Measurements from ENCODE around the gene SENP5.
"Not testable (repeated sequence)": the region's sequence is repeated elsewhere in the genome, so short reads cannot be mapped to it uniquely, and the experiment has no call there.

The SENP5 gene

GRCh38 chr3:196942226-196942914, 74.7 kb downstream of the SENP5 start, which contains the start of gene NCBP2:
Gene NCBP2 (minus strand): TSS chr3:196942528. CDS start chr3:196942503, 25 bp downstream.
- ATAC-seq (peak; percentile 94), DNase-seq (peak; percentile 100)

GRCh38 chr3:196942915-196943277, 75.2 kb downstream of the SENP5 start:
- DNase-seq (peak; percentile 28), ATAC-seq (peak; percentile 3)

- ATAC-seq: not testable (repeated sequence)
These were observed 76.5 kb downstream of the SENP5 start for GRCh38 chr3:196944037-196944790.

GRCh38 chr3:196947136-196947859, 79.6 kb downstream of the SENP5 start:
- ATAC-seq: no peak

More at GRCh38 chr3:196944037-196944790, 76.5 kb downstream of the SENP5 start:
- not testable (repeated sequence) for DNase-seq

GRCh38 chr3:196947860-196948441, 80.2 kb downstream of the SENP5 start:
- ATAC-seq: no peak

More at GRCh38 chr3:196947136-196947859, 79.6 kb downstream of the SENP5 start:
- no peak for DNase-seq

GRCh38 chr3:196948442-196949284, 80.9 kb downstream of the SENP5 start:
- DNase-seq (no peak), ATAC-seq (peak; percentile 23)

More at GRCh38 chr3:196947860-196948441, 80.2 kb downstream of the SENP5 start:
- no peak for DNase-seq

GRCh38 chr3:196949285-196949619, 81.5 kb downstream of the SENP5 start:
- no peak for ATAC-seq
- no peak for DNase-seq

- DNase-seq (no peak), ATAC-seq (no peak)
These were observed 82.0 kb downstream of the SENP5 start for GRCh38 chr3:196949750-196950149.

- DNase-seq: no peak
These were observed 83.7 kb downstream of the SENP5 start for GRCh38 chr3:196951371-196951770.

GRCh38 chr3:196954832-196955231, 87.1 kb downstream of the SENP5 start:
- DNase-seq (no peak), ATAC-seq (no peak)

More at GRCh38 chr3:196951371-196951770, 83.7 kb downstream of the SENP5 start:
- no peak for ATAC-seq

- ATAC-seq (no peak), DNase-seq (no peak)
These were observed 94.6 kb downstream of the SENP5 start for GRCh38 chr3:196962108-196962929.

GRCh38 chr3:196962930-196963630, 95.4 kb downstream of the SENP5 start:
- no peak for DNase-seq
- no peak for ATAC-seq

GRCh38 chr3:196963631-196963953, 95.9 kb downstream of the SENP5 start:
- ATAC-seq: no peak
- DNase-seq: no peak

- DNase-seq (no peak), ATAC-seq (no peak)
These were observed 97.5 kb downstream of the SENP5 start for GRCh38 chr3:196965112-196965803.

- ATAC-seq (no peak), DNase-seq (no peak)
These were observed 98.1 kb downstream of the SENP5 start for GRCh38 chr3:196965804-196966173.

- no peak for DNase-seq
- ATAC-seq: no peak
These were observed 99.0 kb downstream of the SENP5 start for GRCh38 chr3:196966526-196967401.

- DNase-seq (no peak), ATAC-seq (no peak)
These were observed 99.9 kb downstream of the SENP5 start for GRCh38 chr3:196967412-196968232.

Measured in stimulated activated naive CD8-positive, alpha-beta T cell treated with anti-CD3 and anti-CD28 coated beads, Interleukin-15, Interleukin-2, amounts not matched to agents 100 U/mL and 50 U/mL, for 24 hours (primary cell).